HG03060 (cell line): Measurements from ENCODE around the gene SORT1.
"Not testable (repeated sequence)": the region's sequence is repeated elsewhere in the genome, so short reads cannot be mapped to it uniquely, and the experiment has no call there.

Experiments
- ATAC-seq: cut with Tn5 transposase; IDR thresholded peaks from one replicate; pipeline ENCODE4 v1.9.1; 2021; ENCODE audit warnings: low read depth, moderate number of reproducible peaks; ENCODE audit not compliant: unreplicated experiment

The SORT1 gene

GRCh38 chr1:109304226-109304920 lies 93.3 kb downstream of the SORT1 start:
- ATAC-seq = no peak

DNA sequence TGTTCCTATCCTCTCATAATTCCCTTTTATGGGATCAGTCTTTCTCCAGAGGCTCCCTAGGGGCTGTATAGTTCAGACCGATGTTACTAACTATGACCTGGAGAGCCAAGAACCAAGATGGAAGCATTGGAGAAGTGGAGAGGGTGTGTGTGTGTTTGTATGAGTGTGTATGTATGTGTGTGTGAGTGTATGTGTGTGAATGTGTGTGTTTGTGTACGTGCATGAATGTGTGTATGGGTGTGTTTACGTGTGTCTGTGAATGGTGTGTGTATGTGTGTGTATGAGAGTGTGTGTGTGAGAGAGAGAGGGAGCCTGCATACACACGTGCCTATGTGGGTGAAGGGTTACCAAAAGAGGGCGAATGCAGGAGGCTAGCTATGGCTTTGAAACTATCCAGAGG lies 95.8 kb downstream of the SORT1 start:
- ATAC-seq = no peak

DNA sequence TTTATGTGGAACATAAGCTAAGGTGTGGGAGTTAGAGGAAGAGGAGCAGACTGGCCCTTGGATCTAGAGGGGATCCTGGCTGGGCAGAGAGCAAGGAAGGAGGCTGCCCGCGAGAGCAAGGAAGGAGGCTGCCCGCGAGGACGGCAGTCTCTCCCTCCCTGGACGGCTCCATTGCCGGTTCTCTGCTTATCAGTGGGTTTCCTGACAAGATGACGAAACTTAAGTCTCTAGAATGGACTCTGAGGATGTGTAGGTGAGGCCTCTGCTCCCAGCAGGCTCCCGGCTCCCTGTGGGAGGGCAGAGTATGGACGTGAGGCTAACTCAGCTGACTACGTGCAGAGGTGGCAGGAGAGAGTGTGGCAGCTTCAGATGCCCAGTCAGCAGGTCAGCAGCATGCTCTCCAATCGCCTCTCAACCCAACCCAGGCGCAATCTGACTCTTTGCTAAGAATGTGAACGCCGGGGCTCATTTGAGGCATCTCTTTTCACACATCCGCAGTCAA lies 97.0 kb downstream of the SORT1 start:
- ATAC-seq = no peak

GRCh38 chr1:109299558-109300343 lies 98.0 kb downstream of the SORT1 start:
- ATAC-seq = no peak

DNA sequence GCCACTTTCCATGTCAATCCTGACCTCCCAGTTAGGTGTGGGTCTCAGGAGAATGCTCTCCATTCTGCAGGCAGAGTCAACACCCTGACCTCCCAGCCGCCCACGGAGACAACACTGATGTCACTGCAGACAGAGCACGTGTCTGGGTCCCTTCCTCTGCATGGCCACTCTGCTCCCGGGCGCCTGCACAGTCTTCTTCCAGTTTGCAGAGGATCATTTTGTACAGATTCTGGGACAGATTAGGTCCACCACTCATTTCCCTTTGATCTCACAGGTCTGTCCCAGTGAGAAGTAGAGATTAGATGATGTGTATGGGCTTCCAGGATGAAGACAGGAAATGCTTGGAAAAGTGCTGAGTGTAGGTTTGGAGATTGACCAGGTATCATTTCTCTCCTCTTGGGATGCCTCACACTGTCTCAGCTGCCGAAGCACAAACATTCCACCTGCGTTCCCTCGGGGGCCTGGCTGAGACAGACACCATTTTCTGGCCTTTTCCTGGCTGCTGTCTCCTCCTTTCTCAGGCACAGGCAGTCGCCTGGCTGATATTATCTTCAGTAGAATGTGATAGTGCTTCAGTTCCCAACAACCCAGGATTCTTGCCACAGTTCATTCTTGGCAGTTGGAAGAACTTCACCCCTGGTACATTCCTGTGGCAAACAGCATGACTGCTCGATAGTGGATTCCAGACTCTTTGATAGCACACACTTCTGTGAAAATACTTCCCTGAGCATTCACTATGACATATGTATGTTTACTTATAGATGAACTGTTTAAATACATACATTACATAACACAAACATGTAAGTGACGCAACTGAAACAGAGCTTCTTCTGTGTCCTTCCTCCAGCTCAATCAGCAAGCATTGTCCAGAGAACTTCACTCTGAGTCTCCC lies 98.8 kb downstream of the SORT1 start:
- ATAC-seq = no peak

- no peak for ATAC-seq
Observed at GRCh38 chr1:109296782-109297181, 100.9 kb downstream of the SORT1 start.

DNA sequence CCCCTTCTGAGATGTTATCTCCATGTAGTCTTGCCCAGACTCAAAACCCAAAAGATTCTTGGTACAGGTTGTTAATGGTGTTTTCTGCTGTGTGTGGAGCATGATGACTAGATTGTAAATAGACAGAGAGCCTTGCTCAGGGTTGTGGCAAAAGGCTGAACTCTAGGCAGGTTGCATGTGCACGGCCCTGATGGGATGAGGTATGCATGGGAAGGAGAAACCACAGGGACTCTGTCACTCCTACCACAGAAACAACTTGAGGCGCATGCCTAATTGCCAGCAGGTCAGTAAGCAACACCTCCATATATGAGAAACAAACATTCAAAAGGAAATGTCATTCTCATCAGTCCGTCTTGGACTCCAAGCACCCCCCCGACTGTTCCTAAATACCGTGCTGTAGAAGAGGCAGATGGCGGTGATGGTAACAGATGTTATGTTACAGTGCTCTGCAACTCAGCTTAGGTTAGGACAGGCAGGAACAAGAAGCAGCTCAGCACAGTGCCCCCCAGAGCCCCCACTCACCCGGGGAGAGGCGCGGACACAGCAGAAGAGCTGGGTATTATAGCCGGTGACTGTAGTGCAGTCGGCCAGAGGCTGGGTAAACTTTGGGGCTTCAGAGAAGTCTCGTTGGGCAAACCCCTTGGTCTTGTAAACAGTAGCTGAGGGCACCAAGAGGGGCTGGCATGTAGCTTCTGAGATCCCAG lies 101.9 kb downstream of the SORT1 start:
- no peak for ATAC-seq

GRCh38 chr1:109294481-109294880 lies 103.2 kb downstream of the SORT1 start:
- no peak for ATAC-seq

DNA sequence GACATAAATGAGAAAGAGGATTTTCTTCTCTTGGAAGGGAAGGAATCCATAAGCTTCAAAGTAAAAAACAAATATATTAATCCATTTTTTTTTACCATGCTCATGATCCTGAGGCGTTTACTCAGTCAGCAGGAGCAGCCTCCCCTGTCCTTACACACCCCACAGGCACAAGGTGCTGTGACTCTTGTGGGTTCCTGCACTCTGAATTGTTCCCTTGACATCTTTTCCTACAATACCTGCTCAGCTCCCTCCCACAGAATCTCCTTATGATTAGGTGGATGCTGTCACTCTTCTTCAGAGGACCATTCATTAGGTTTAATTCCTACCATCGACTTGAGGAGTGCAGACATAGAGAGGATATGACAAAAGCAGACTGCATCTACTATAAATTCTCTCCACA lies 104.7 kb downstream of the SORT1 start:
- no peak for ATAC-seq

- no peak for ATAC-seq
Observed at GRCh38 chr1:109292364-109292763, 105.4 kb downstream of the SORT1 start.

DNA sequence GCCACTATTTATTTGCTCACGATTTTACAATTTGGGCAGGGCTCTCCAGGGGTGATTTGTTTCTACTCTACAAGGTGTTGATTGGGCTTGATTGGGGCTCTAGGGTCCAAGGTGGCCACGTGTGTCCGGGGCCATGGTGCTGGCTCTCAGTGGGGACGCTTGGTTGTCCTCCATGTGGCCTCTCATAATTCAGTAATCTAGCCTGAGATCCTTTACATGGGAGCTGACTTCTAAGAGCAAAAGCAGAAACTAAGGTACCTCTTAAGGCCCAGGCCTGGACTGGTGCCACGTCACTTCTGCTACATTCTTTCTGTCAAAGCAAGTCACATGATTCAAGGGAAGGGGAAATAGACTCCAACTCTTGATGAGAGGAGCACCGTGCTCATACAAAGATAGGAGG lies 106.7 kb downstream of the SORT1 start:
- ATAC-seq = no peak

GRCh38 chr1:109290137-109290536 lies 107.6 kb downstream of the SORT1 start:
- ATAC-seq = no peak

- not testable (repeated sequence) for ATAC-seq
Observed at GRCh38 chr1:109286762-109287161, 111.0 kb downstream of the SORT1 start.

GRCh38 chr1:109283748-109284600 lies 113.7 kb downstream of the SORT1 start:
- ATAC-seq = peak; percentile 9

GRCh38 chr1:109282952-109283747 lies 114.6 kb downstream of the SORT1 start, which contains the start of gene PSRC1:
PSRC1 (minus strand) TSS chr1:109283145.
- peak; percentile 57 for ATAC-seq

DNA sequence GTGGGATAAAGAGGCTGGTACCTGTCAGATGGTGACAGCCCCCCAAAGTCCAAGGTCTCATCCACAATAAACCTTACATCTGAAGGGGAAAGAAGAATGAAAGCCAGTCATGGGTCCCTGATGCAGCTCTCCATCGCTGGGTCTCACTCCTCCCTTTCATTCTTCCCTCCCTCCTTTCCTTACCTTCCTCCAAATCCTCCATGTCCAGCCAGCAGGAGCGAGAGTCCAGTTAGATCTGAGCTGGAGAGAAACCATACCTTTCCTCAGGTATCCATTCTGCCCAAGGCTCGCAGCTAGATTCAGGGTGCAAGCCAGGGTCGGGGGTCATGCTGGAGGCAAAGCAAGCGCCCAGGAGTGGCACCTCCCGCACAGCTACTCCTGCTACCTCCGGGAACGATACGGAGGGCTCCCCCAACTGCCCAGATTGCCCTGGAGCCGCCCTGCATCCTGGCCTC lies 115.2 kb downstream of the SORT1 start:
- ATAC-seq = no peak

- no peak for ATAC-seq
Observed at GRCh38 chr1:109281680-109282496, 115.8 kb downstream of the SORT1 start.

GRCh38 chr1:109280862-109281261 lies 116.9 kb downstream of the SORT1 start:
- no peak for ATAC-seq
